ENCODE results near the gene MEIS2. TPM values are rescaled to one million over a fixed set of nuclear protein-coding genes. Genes with fewer than 3 reads are reported as not detected.

Gene MEIS2
- total RNA-seq, 1 donor = 0.21 TPM

- no peaks in the 10 kb centered on the region for H3K4me1 ChIP-seq (ENCODE audit: insufficient read depth, low read length)
- H3K4me3 ChIP-seq (ENCODE audit: low read length) = no peak overlapping the region
- no peaks in the 10 kb centered on the region for H3K9me3 ChIP-seq (ENCODE audit: low read depth, low read length)
- peaks cover 3% of the 10 kb centered on the region for H3K27me3 ChIP-seq (ENCODE audit: insufficient read depth, low read length)
Measured at GRCh38 chr15:37080261-37080921, 20.0 kb downstream of the MEIS2 start.

- H3K27me3 ChIP-seq (ENCODE audit: insufficient read depth, low read length) = peaks cover 3% of the 10 kb centered on the region
- H3K4me1 ChIP-seq (ENCODE audit: insufficient read depth, low read length) = no peaks in the 10 kb centered on the region
- no peaks in the 10 kb centered on the region for H3K9me3 ChIP-seq (ENCODE audit: low read depth, low read length)
- no peak overlapping the region for H3K4me3 ChIP-seq (ENCODE audit: low read length)
Measured at GRCh38 chr15:37079726-37080125, 20.6 kb downstream of the MEIS2 start.

GRCh38 chr15:37078566-37078965 is 21.8 kb downstream of the MEIS2 start:
- Histone ChIP-seq H3K4me1 (ENCODE audit: insufficient read depth, low read length) (no peaks in the 10 kb centered on the region), H3K27me3 (ENCODE audit: insufficient read depth, low read length) (no peaks in the 10 kb centered on the region), H3K4me3 (ENCODE audit: low read length) (no peak overlapping the region), H3K9me3 (ENCODE audit: low read depth, low read length) (no peaks in the 10 kb centered on the region)

- H3K4me3 ChIP-seq (ENCODE audit: low read length) = no peak overlapping the region
- no peaks in the 10 kb centered on the region for H3K4me1 ChIP-seq (ENCODE audit: insufficient read depth, low read length)
- H3K9me3 ChIP-seq (ENCODE audit: low read depth, low read length) = no peaks in the 10 kb centered on the region
- H3K27me3 ChIP-seq (ENCODE audit: insufficient read depth, low read length) = no peaks in the 10 kb centered on the region
Measured at GRCh38 chr15:37077623-37078351, 22.6 kb downstream of the MEIS2 start.

GRCh38 chr15:37076543-37076942 is 23.8 kb downstream of the MEIS2 start:
- H3K4me1 ChIP-seq (ENCODE audit: insufficient read depth, low read length) = no peaks in the 10 kb centered on the region
- H3K4me3 ChIP-seq (ENCODE audit: low read length) = no peak overlapping the region
- no peaks in the 10 kb centered on the region for H3K27me3 ChIP-seq (ENCODE audit: insufficient read depth, low read length)
- no peaks in the 10 kb centered on the region for H3K9me3 ChIP-seq (ENCODE audit: low read depth, low read length)

GRCh38 chr15:37075777-37076176 is 24.6 kb downstream of the MEIS2 start:
- Histone ChIP-seq H3K4me1 (ENCODE audit: insufficient read depth, low read length) (no peaks in the 10 kb centered on the region), H3K4me3 (ENCODE audit: low read length) (no peak overlapping the region), H3K27me3 (ENCODE audit: insufficient read depth, low read length) (no peaks in the 10 kb centered on the region), H3K9me3 (ENCODE audit: low read depth, low read length) (no peaks in the 10 kb centered on the region)

GRCh38 chr15:37072181-37072580 is 28.2 kb downstream of the MEIS2 start:
- Histone ChIP-seq H3K4me1 (ENCODE audit: insufficient read depth, low read length) (no peaks in the 10 kb centered on the region), H3K4me3 (ENCODE audit: low read length) (no peak overlapping the region), H3K27me3 (ENCODE audit: insufficient read depth, low read length) (no peaks in the 10 kb centered on the region), H3K9me3 (ENCODE audit: low read depth, low read length) (no peaks in the 10 kb centered on the region)

GRCh38 chr15:37071134-37071533 is 29.2 kb downstream of the MEIS2 start:
- Histone ChIP-seq H3K4me1 (ENCODE audit: insufficient read depth, low read length) (no peaks in the 10 kb centered on the region), H3K9me3 (ENCODE audit: low read depth, low read length) (no peaks in the 10 kb centered on the region), H3K27me3 (ENCODE audit: insufficient read depth, low read length) (no peaks in the 10 kb centered on the region), H3K4me3 (ENCODE audit: low read length) (no peak overlapping the region)

GRCh38 chr15:37070686-37071085 is 29.7 kb downstream of the MEIS2 start:
- H3K4me3 ChIP-seq (ENCODE audit: low read length) = no peak overlapping the region
- H3K4me1 ChIP-seq (ENCODE audit: insufficient read depth, low read length) = no peaks in the 10 kb centered on the region
- H3K27me3 ChIP-seq (ENCODE audit: insufficient read depth, low read length) = no peaks in the 10 kb centered on the region

GRCh38 chr15:37061996-37062395 is 38.4 kb downstream of the MEIS2 start:
- Histone ChIP-seq H3K9me3 (ENCODE audit: low read depth, low read length) (no peaks in the 10 kb centered on the region), H3K4me3 (ENCODE audit: low read length) (no peak overlapping the region)

More at GRCh38 chr15:37070686-37071085, 29.7 kb downstream of the MEIS2 start:
- no peaks in the 10 kb centered on the region for H3K9me3 ChIP-seq (ENCODE audit: low read depth, low read length)

GRCh38 chr15:37059086-37059485 is 41.3 kb downstream of the MEIS2 start:
- no peak overlapping the region for H3K4me3 ChIP-seq (ENCODE audit: low read length)
- no peaks in the 10 kb centered on the region for H3K27me3 ChIP-seq (ENCODE audit: insufficient read depth, low read length)
- H3K4me1 ChIP-seq (ENCODE audit: insufficient read depth, low read length) = no peaks in the 10 kb centered on the region
- H3K9me3 ChIP-seq (ENCODE audit: low read depth, low read length) = no peaks in the 10 kb centered on the region

More at GRCh38 chr15:37061996-37062395, 38.4 kb downstream of the MEIS2 start:
- Histone ChIP-seq H3K4me1 (ENCODE audit: insufficient read depth, low read length) (no peaks in the 10 kb centered on the region), H3K27me3 (ENCODE audit: insufficient read depth, low read length) (no peaks in the 10 kb centered on the region)

- Histone ChIP-seq H3K27me3 (ENCODE audit: insufficient read depth, low read length) (no peaks in the 10 kb centered on the region), H3K4me1 (ENCODE audit: insufficient read depth, low read length) (no peaks in the 10 kb centered on the region), H3K9me3 (ENCODE audit: low read depth, low read length) (no peaks in the 10 kb centered on the region), H3K4me3 (ENCODE audit: low read length) (no peak overlapping the region)
Measured at GRCh38 chr15:37058316-37058985, 41.9 kb downstream of the MEIS2 start.

- H3K27me3 ChIP-seq (ENCODE audit: insufficient read depth, low read length) = no peaks in the 10 kb centered on the region
- H3K4me1 ChIP-seq (ENCODE audit: insufficient read depth, low read length) = no peaks in the 10 kb centered on the region
- no peaks in the 10 kb centered on the region for H3K9me3 ChIP-seq (ENCODE audit: low read depth, low read length)
- H3K4me3 ChIP-seq (ENCODE audit: low read length) = no peak overlapping the region
Measured at GRCh38 chr15:37057831-37058230, 42.5 kb downstream of the MEIS2 start.

- no peaks in the 10 kb centered on the region for H3K4me1 ChIP-seq (ENCODE audit: insufficient read depth, low read length)
- no peaks in the 10 kb centered on the region for H3K27me3 ChIP-seq (ENCODE audit: insufficient read depth, low read length)
- no peaks in the 10 kb centered on the region for H3K9me3 ChIP-seq (ENCODE audit: low read depth, low read length)
- no peak overlapping the region for H3K4me3 ChIP-seq (ENCODE audit: low read length)
Measured at GRCh38 chr15:37057256-37057655, 43.1 kb downstream of the MEIS2 start.
